Amygdala (tissue), 56 donors: ENCODE results near the gene PIK3C2G.
"Not testable (repeated sequence)": the region's sequence is repeated elsewhere in the genome, so short reads cannot be mapped to it uniquely, and the experiment has no call there.

Experiments used
- DNase-seq, 56 donors: peaks; one replicate each; lab custom pipeline; 2025; lab: John Stamatoyannopoulos, UW

The PIK3C2G gene

DNA sequence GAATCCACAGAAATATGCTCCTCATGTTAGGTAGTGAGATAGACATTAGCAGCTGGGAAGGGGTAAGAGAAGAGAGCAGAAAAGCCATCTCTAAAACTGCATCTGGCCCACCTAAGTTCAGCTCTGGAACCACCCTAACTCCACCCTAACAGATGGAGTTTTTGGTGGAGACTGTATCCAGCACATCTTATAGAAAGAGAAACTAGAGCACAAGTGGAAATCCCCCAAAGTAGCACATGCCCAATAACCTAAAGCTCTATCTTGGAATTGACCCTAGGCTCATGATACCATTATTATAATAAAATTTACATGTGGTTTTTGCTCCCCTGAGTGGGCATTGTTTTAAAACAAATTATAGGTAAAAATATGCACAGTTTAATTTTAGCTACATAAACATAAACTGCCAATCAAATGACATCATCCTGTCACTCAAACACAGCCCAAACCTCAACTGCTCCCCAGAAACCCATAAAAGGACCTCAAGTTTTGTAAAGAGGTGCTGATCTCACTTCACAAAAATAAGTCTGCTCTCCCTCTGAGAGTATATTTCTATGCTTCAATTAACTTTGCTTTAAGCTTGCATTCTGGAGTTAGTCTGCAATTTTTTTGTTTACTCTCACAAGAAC, 206.4 kb downstream of the PIK3C2G start:
- no peak for DNase-seq

DNA sequence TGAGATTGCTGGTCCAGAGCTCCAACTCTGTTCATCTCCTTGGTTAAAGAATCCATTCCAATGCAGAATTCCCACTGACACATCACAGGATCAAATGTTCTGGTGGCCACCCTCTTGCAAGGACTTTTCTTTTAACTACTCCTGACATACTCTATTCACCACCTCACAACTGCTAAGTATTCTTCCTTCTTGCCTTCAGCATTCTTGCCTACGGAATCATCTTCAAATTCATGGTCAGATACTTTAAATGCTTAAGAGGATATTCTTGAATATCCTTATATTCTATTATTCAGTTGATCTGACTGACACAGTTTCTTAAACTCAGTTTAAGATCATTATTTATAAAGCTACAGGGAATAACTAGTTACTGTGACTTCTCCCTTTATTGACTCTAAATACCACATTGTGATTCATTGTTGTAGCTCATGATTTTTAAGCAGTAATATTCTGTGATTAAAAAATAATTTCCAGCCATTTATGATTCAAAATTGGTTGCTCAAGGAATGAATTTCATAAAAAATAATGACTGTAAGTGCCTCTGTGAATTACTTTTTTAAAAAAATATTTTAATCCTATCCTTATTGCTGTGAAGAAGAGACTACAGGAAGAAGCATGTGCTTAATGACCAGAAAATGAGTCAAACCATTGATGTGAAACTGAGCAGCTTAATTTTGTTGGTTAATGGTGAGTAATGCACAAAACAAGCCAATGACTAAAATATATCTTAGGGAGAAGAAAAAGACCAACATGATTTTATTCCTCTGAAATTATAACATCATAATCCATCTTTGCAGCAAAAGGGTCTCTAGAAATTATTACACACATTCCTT, 207.1 kb downstream of the PIK3C2G start:
- peak in 1 of 56 donors; percentile 2 for DNase-seq

DNA sequence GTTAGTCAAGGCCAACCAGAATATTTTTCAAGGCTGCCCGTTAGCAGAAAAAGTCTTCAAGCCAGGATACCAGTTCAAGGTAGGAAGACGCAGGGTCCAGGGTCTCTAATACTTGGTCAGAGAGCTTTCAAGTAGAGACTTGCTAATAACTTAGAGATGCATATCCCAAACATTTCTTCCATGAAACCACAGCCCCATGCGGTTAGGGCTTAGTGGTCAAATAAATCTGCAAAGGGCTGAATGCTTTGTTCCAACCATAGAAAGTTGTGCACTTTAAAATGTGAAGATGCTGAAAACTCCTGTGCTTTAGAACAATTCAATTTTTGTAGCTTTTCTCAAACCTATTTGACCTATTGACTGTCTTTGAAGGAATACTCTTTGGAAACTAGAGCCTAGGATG, 208.9 kb downstream of the PIK3C2G start:
- DNase-seq = no peak

- no peak for DNase-seq
Observed at GRCh38 chr12:18472304-18472703, 211.0 kb downstream of the PIK3C2G start.

GRCh38 chr12:18472806-18473205, 211.5 kb downstream of the PIK3C2G start:
- no peak for DNase-seq

GRCh38 chr12:18476861-18477260, 215.5 kb downstream of the PIK3C2G start:
- no peak for DNase-seq

- no peak for DNase-seq
Observed at GRCh38 chr12:18479256-18479655, 217.9 kb downstream of the PIK3C2G start.

DNA sequence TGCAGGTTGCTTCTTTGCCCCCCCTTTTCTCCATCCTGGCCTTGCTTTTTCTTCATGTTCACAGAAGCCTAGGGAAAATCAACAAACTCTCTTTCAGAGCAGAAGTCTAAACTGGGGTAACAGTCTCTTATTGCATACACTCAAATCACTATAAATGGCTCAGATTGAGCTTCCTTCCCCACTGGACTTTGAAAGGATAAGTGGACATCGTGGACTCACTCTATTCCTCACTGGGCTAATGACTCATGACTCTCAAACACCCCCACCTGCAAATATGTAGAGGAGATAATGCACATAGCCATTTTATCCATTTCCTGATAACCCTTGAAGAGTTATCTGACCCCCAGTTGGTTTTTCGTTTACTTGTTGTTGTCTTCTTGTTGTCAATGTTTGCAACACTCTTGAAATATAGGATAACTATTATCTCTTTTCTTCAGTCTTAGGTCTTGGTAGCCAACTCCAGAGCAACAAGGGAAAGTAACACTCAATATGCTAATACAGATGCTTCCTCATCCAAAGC, 221.3 kb downstream of the PIK3C2G start:
- DNase-seq = no peak

GRCh38 chr12:18483698-18484325, 222.5 kb downstream of the PIK3C2G start:
- peak in 34 of 56 donors; percentile 0 to 83 (median 20) for DNase-seq

DNA sequence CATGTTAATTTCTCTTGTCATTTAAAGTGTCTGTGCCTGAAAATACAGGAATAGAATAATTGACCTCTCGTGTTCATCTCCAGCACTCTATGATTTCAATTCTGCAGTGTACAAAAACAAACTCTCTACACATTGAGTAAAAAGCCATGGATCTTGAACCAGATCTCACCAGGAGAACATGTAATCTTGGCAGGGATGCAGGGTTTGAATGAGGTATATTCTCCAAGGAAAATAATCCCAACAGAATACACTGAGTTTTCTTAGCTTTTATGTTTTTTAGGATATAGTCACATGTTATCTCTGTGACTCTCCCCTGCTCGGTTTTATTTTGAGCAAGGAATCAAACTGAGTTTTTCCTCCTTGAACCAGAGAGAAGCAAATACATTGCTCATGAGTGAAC, 224.7 kb downstream of the PIK3C2G start:
- DNase-seq = no peak

GRCh38 chr12:18487509-18487908, 226.2 kb downstream of the PIK3C2G start:
- DNase-seq = no peak

DNA sequence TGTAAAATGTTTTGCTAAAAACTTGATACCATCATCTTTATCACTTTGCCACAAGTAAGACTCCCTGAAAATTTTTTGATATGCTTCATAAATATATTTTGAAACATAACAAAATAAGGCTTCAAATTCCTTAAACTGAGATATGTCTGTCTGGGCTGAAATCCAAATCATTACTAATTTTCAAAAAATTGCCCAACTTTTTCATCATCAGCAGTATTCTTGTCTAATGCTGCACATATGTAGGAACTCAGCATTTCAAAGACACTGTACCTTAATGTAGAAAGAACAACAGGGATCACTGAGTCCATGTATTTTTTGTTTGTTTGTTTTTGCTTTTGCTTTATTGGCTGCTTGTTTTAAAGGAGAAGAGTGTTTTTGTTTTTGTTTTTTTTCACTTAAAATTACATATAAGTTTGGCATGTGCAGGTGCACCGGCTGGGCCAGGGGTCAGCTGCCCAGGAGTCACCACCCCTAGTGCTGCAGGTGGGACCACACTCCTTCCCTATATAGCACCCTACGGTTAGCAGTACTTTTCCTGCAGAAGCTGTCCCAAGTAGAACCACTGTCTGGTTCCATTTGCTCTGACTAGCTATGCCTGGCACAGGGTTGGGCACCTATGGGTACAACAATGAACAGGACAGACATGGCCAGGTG, 231.2 kb downstream of the PIK3C2G start:
- no peak for DNase-seq

DNA sequence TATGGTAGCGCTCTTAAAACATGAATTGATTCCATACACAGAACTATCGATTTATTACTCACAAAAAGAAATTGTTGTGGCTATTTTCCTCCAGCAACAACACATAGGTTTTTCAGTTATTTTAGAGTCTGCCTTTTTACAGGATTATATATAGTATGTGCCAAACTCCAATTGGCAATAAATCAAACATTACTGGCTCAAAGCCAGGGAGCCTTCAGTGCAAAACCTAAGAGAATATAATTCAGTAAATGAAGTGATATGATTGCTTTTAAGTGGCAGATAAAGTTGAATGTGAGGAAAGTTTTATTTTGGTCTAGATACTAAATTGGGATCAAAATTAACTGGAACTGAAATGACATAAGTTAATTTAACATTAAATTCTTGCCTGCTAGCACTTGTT, 234.8 kb downstream of the PIK3C2G start:
- peak in 1 of 56 donors; percentile 1 for DNase-seq

GRCh38 chr12:18500160-18500574, 238.8 kb downstream of the PIK3C2G start:
- not testable (repeated sequence) for DNase-seq

DNA sequence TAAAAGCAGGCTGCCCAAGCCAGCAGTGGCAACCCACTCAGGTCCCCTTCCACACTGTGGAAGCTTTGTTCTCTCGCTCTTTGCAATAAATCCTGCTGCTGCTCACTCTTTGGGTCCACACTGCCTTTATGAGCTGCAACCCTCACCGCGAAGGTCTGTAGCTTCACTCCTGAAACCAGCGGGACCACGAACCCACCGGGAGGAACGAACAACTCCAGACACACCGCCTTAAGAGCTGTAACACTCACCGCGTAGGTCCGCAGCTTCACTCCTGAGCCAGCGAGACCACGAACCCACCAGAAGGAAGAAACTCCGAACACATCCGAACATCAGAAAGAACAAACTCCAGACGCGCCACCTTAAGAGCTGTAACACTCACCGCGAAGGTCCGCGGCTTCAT, 239.4 kb downstream of the PIK3C2G start:
- DNase-seq = not testable (repeated sequence)

- DNase-seq = no peak
Observed at GRCh38 chr12:18502422-18502968, 241.2 kb downstream of the PIK3C2G start.

GRCh38 chr12:18521461-18521860, 260.1 kb downstream of the PIK3C2G start:
- no peak for DNase-seq

DNA sequence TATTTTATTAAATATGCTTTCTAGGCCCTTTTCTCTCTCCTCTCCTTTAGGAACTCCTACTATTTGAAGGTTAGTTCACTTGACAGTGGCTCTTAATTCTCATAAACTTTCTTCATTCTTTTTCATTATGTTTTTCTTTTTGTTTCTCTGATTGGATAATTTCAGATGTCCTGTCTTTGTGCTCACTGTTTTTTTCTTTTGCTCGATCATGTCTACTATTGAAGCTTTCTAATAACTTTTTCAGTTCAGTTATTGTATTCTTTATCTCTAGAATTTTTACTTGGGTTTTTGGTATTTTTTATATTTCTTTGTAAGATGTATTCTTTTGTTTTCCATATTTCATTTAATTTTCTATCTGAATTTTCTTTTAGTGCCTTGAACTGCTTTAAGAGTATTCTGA, 261.5 kb downstream of the PIK3C2G start:
- DNase-seq = no peak

DNA sequence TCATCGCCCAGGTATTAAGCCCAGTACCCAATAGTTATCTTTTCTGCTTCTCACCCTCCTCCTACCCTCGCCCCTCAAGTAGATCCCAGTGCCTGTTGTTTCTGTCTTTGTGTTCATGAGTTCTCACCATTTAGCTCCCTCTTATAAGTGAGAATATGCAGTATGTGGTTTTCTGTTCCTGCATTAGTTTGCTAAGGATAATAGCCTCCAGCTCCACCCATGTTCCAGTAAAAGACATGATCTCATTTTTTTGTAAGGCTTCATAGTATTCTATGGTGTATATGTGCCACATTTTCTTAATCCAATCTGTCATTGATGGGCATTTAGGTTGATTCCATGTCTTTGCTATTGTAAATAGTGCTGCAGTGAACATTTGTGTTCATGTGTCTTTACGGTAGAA, 281.2 kb downstream of the PIK3C2G start:
- not testable (repeated sequence) for DNase-seq

DNA sequence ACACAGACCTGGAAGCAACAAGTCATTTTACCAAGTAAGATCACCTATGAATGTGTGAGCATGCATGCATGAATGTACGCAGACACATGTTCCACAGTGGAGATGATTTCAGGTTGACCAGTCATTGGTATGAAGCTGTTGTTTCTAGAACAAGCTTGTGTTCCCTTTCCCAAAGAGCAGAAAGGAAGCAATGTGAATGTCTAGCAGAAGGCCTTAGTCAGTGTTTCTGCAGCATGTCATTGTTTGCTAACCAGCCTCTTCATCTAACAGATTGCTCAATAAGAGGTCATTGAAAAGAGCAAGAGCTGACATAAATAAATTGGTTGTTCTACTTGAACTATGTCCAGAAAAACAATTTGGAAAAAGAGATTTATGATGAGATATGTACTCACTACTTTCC, 285.1 kb downstream of the PIK3C2G start:
- DNase-seq = no peak

GRCh38 chr12:18549598-18549997, 288.3 kb downstream of the PIK3C2G start:
- DNase-seq = no peak
